Hepatocyte (in vitro differentiated cells): Measurements from ENCODE around the gene LCN15.

Source experiments
- CTCF ChIP-seq: fragments of 200-600 bp; sonication (generic); IDR thresholded peaks from 2 replicates; pipeline ENCODE4 v1.5.1; 2016; ENCODE audit warnings: antibody characterized with exemption, mild to moderate bottlenecking; ENCODE audit not compliant: poor library complexity
- EZH2 ChIP-seq: fragments of 200-600 bp; sonication (generic); IDR thresholded peaks from 2 replicates; pipeline ENCODE4 v1.6.1; 2016; ENCODE audit warnings: antibody characterized with exemption, mild to moderate bottlenecking, borderline replicate concordance
- EZH2phosphoT487 ChIP-seq: fragments of 200-600 bp; sonication (generic); IDR thresholded peaks from one replicate; pipeline ENCODE4 v1.6.1; 2018; ENCODE audit warnings: antibody characterized with exemption, mild to moderate bottlenecking, low read depth, moderate library complexity; ENCODE audit not compliant: unreplicated experiment, severe bottlenecking

DNA sequence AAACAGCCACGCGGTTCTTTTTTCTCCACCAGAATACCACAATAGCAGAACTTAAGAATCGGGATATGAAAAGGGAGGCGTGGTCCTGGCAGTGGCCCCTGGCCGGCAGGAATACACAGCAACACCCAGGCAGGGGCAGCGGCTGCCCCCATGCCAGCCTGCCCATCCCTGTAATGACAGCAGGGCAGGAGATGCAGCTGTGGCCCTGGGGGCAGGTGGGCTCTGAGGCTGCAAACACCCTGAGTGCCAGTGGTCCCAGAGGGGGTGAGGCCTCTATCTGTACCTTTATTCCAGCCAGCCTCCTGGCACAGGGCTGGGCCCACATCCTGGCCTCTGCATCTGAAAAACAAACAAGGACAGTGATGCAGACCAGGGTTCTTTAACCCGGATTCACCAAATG is 39.5 kb downstream of the LCN15 start:
- no peak for TF ChIP-seq EZH2
- no peak for TF ChIP-seq CTCF
- TF ChIP-seq EZH2phosphoT487 = no peak
